ENCODE data around the gene EID2.

The EID2 gene

DNA sequence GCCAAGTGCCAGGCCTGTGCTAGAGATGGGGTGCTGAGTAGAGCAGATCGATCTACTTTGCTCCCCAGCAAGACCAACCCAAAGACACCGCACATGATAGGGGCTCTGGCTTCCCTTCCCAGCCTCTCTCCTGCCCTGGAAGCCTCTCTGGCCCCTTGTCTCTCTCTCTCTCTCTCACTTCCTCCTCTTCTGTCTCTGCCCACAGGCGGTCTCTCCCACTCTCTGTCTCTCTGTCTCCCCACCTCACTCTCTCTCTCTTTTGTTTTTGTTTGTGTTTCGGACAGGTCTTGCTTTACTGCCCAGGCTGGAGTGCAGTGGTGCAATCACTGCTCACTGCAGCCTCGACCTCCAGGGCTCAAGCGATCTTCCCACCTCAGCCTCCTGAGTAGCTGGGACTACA lies 23.7 kb downstream of the EID2 start:
- Histone ChIP-seq H3K4me3 (ENCODE audit: low read depth, low read length) (peak overlapping the region; percentile 86), H3K36me3 (ENCODE audit: control insufficient read depth, insufficient read depth, low read length) (peaks cover 4% of the 10 kb centered on the region; the same call in 1 of the 2 replicates), H3K27ac (ENCODE audit: low read depth, low read length) (no peak overlapping the region), H3K27me3 (ENCODE audit: control insufficient read depth, insufficient read depth, low read length) (peaks cover 16% of the 10 kb centered on the region), H3K9ac (ENCODE audit: low read depth, low read length) (peak overlapping the region; percentile 59; the same call in 1 of the 2 replicates), H3K4me1 (ENCODE audit: control insufficient read depth, insufficient read depth, low read length) (no peaks in the 10 kb centered on the region), H3K9me3 (ENCODE audit: control insufficient read depth, insufficient read depth, low read length) (no peaks in the 10 kb centered on the region)

DNA sequence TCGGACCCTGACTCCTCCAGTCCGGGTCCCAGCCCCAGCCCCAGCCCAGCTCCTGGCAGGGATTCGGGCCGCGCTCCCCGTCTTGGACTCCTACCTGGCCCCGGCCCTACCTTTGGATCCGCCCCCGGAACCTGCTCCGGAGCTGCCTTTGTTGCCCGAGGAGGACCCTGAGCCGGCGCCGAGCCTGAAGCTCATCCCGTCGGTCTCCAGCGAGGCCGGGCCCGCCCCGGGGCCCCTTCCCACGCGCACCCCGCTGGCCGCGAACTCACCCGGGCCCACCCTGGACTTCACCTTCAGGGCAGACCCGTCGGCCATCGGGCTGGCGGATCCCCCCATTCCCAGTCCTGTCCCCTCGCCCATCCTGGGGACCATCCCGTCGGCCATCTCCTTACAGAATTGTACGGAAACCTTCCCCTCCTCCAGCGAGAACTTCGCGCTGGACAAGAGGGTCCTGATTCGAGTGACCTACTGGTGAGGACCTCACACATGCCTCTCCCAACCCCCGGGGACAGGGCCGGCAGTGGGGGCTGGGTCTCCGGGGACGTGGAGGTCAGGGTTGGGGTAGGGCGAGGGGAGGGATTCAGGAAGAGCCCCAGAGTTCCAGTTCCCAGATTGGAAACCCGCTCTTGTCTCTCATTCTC lies 24.3 kb downstream of the EID2 start:
- peaks cover 16% of the 10 kb centered on the region for H3K27me3 ChIP-seq (ENCODE audit: control insufficient read depth, insufficient read depth, low read length)
- H3K4me1 ChIP-seq (ENCODE audit: control insufficient read depth, insufficient read depth, low read length), result no peaks in the 10 kb centered on the region
- no peaks in the 10 kb centered on the region for H3K9me3 ChIP-seq (ENCODE audit: control insufficient read depth, insufficient read depth, low read length)
- peak overlapping the region; percentile 26 for H3K27ac ChIP-seq (ENCODE audit: low read depth, low read length)
- H3K4me3 ChIP-seq (ENCODE audit: low read depth, low read length), result peak overlapping the region; percentile 86
- H3K36me3 ChIP-seq (ENCODE audit: control insufficient read depth, insufficient read depth, low read length), result no peaks in the 10 kb centered on the region; the same call in 1 of the 2 replicates
- peak overlapping the region; percentile 59 for H3K9ac ChIP-seq (ENCODE audit: low read depth, low read length)

DNA sequence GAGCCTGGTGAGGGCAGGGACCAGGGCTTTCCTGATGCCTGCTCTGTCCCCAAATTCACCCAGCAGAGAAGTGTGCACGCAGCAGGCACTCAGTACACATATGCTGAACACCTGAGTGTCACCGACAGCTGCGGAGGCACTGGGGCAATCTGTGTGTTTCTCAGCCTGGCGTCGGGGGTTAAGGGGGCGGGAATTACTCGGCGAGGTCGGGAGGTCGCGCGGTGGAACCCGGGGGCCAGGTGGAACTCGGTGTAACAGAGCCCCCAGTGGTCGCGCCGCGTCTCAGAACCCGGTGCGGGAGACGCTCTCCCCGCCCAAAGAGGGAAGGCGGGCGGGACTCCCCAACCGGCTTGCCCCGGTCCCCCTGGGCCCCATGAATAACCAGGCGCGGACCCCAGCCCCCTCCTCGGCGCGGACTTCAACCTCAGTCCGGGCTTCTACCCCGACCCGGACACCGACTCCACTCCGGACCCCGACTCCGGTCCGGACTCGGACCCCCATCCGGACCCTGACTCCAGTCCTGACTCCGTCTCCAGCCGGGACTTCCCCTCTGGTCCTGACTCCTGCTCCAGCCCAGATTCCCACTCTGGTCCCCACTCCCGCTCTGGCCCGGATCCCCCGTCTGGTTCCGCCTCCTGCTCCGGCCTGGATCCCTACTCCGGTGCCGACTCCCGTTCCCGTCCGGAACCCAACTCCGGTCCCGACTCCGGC lies 25.0 kb downstream of the EID2 start, which contains the start of gene SELENOV:
Gene SELENOV (plus strand): TSS at position 300 of the 711 bp plus-strand sequence. CDS start 74 bp downstream, at position 374.
- peak within 1 kb of the TSS; percentile 86 for H3K4me3 ChIP-seq (ENCODE audit: low read depth, low read length)

DNA sequence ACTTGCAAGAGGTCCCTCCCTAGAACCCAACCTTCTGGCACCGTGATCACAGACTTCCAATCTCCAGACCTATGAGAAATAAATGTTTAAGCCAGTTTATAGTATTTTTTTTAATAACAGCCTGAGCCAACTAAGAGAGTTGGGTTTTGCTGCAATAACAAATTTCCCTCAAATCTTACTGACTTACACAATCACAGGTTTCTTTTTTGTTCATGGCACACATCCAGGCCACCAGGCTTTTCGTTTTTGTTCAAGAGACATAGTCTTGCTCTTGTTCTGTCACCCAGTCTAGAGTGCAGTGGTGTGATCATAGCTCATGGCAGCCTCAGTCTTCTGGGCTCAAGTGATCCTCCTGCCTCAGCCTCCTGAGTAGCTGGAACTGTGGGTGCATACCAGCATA lies 27.0 kb downstream of the EID2 start:
- H3K9ac ChIP-seq (ENCODE audit: low read depth, low read length), result no peak overlapping the region
- no peak overlapping the region for H3K4me3 ChIP-seq (ENCODE audit: low read depth, low read length)
- H3K36me3 ChIP-seq (ENCODE audit: control insufficient read depth, insufficient read depth, low read length), result no peaks in the 10 kb centered on the region
- H3K27ac ChIP-seq (ENCODE audit: low read depth, low read length), result no peak overlapping the region
- H3K27me3 ChIP-seq (ENCODE audit: control insufficient read depth, insufficient read depth, low read length), result peaks cover 31% of the 10 kb centered on the region
- H3K4me1 ChIP-seq (ENCODE audit: control insufficient read depth, insufficient read depth, low read length), result peaks cover under 1% of the 10 kb centered on the region; the same call in 1 of the 2 replicates
- H3K9me3 ChIP-seq (ENCODE audit: control insufficient read depth, insufficient read depth, low read length), result no peaks in the 10 kb centered on the region

More for the DNA sequence above, 25.0 kb downstream of the EID2 start, which contains the start of gene SELENOV:
- Histone ChIP-seq H3K9ac (ENCODE audit: low read depth, low read length) (peak within 1 kb of the TSS; percentile 59), H3K27ac (ENCODE audit: low read depth, low read length) (peak within 1 kb of the TSS; percentile 26), H3K9me3 (ENCODE audit: control insufficient read depth, insufficient read depth, low read length) (no peaks in the 10 kb centered on the region), H3K36me3 (ENCODE audit: control insufficient read depth, insufficient read depth, low read length) (no peaks in the 10 kb centered on the region), H3K4me1 (ENCODE audit: control insufficient read depth, insufficient read depth, low read length) (no peaks in the 10 kb centered on the region), H3K27me3 (ENCODE audit: control insufficient read depth, insufficient read depth, low read length) (peaks cover 16% of the 10 kb centered on the region)

DNA sequence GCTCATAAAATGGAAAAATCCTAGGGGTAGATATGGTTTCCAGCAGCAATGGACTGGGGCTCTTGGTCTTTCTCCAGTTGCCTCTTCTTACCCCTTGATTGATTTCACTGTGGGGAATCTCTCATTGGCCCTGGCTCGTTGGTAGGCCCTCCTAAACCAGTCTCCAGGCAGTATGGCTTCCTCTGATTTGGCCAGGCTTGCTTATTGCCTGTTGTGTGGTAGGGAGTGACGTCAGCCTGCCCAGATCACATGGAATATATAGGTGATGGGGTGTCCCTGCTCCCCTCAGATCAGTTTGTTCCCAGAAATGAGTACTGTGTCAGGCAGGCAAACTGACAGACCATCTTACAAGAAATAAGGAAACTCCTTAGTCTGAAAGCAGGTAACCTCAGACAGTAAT lies 30.7 kb downstream of the EID2 start:
- no peak overlapping the region for H3K9ac ChIP-seq (ENCODE audit: low read depth, low read length)
- no peaks in the 10 kb centered on the region for H3K36me3 ChIP-seq (ENCODE audit: control insufficient read depth, insufficient read depth, low read length)
- H3K27ac ChIP-seq (ENCODE audit: low read depth, low read length), result no peak overlapping the region
- peaks cover 7% of the 10 kb centered on the region for H3K4me1 ChIP-seq (ENCODE audit: control insufficient read depth, insufficient read depth, low read length)
- no peak overlapping the region for H3K4me3 ChIP-seq (ENCODE audit: low read depth, low read length)
- no peaks in the 10 kb centered on the region for H3K9me3 ChIP-seq (ENCODE audit: control insufficient read depth, insufficient read depth, low read length)
- peaks cover 62% of the 10 kb centered on the region for H3K27me3 ChIP-seq (ENCODE audit: control insufficient read depth, insufficient read depth, low read length)

DNA sequence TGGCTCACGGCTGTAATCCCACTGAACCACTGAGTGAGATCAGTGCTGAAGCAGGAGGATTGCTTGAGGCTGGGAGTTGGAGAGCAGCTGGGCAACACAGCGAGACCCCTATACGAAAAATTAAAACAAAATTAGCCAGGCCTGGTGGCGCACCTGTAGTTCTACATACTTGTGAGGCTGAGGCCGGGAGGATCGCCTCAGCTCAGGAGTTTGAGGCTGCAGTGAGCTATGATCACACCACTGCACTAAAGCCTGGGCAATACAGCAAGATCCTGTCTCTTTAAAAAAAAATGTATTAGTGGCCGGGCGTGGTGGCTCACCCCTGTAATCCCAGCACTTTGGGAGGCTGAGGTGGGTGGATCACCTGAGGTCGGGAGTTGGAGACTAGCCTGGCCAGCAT lies 31.3 kb downstream of the EID2 start:
- H3K27ac ChIP-seq (ENCODE audit: low read depth, low read length), result no peak overlapping the region
- no peak overlapping the region for H3K9ac ChIP-seq (ENCODE audit: low read depth, low read length)
- H3K9me3 ChIP-seq (ENCODE audit: control insufficient read depth, insufficient read depth, low read length), result no peaks in the 10 kb centered on the region
- peaks cover 7% of the 10 kb centered on the region for H3K4me1 ChIP-seq (ENCODE audit: control insufficient read depth, insufficient read depth, low read length)
- peaks cover 62% of the 10 kb centered on the region for H3K27me3 ChIP-seq (ENCODE audit: control insufficient read depth, insufficient read depth, low read length)
- H3K4me3 ChIP-seq (ENCODE audit: low read depth, low read length), result no peak overlapping the region
- no peaks in the 10 kb centered on the region for H3K36me3 ChIP-seq (ENCODE audit: control insufficient read depth, insufficient read depth, low read length)

DNA sequence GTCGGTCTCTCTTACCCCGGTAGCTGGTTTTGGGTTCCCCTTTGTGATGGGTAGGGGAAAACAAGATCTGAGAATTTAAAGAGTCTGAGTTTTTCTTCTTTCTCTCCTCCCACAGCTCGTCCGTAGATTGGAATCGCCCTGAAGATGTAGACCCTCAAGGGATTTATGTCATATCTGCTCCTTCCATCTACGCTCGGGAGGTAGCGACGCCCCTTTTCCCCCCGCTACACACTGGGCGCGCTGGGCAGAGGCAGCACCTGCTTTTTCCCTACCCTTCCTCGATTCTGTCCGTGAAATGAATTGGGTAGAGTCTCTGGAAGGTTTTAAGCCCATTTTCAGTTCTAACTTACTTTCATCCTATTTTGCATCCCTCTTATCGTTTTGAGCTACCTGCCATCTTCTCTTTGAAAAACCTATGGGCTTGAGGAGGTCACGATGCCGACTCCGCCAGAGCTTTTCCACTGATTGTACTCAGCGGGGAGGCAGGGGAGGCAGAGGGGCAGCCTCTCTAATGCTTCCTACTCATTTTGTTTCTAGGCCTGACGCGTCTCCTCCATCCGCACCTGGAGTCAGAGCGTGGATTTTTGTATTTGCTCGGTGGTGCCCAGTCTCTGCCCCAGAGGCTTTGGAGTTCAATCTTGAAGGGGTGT lies 32.1 kb downstream of the EID2 start:
- no peak overlapping the region for H3K9ac ChIP-seq (ENCODE audit: low read depth, low read length)

DNA sequence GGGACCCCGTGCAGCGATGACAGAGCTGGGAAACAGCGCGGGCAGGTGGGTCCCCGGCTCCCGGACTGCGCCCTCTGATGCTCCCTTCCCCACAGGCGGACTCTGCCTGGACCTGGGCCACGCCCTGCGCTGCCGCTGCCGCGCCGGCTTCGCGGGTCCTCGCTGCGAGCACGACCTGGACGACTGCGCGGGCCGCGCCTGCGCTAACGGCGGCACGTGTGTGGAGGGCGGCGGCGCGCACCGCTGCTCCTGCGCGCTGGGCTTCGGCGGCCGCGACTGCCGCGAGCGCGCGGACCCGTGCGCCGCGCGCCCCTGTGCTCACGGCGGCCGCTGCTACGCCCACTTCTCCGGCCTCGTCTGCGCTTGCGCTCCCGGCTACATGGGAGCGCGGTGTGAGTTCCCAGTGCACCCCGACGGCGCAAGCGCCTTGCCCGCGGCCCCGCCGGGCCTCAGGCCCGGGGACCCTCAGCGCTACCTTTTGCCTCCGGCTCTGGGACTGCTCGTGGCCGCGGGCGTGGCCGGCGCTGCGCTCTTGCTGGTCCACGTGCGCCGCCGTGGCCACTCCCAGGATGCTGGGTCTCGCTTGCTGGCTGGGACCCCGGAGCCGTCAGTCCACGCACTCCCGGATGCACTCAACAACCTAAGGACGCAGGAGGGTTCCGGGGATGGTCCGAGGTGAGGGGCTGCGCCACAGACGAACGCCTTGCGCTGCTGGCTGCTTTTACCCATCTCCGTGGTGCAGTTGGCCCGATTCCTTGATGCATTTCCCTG lies 32.8 kb downstream of the EID2 start:
- H3K4me1 ChIP-seq (ENCODE audit: control insufficient read depth, insufficient read depth, low read length), result peaks cover 7% of the 10 kb centered on the region
- H3K27me3 ChIP-seq (ENCODE audit: control insufficient read depth, insufficient read depth, low read length), result peaks cover 72% of the 10 kb centered on the region
- no peak overlapping the region for H3K27ac ChIP-seq (ENCODE audit: low read depth, low read length)
- no peaks in the 10 kb centered on the region for H3K9me3 ChIP-seq (ENCODE audit: control insufficient read depth, insufficient read depth, low read length)
- peak overlapping the region; percentile 90 for H3K4me3 ChIP-seq (ENCODE audit: low read depth, low read length)
- no peak overlapping the region for H3K9ac ChIP-seq (ENCODE audit: low read depth, low read length)
- no peaks in the 10 kb centered on the region for H3K36me3 ChIP-seq (ENCODE audit: control insufficient read depth, insufficient read depth, low read length)

More for the DNA sequence above, 32.1 kb downstream of the EID2 start:
- no peaks in the 10 kb centered on the region for H3K9me3 ChIP-seq (ENCODE audit: control insufficient read depth, insufficient read depth, low read length)
- no peak overlapping the region for H3K27ac ChIP-seq (ENCODE audit: low read depth, low read length)
- H3K36me3 ChIP-seq (ENCODE audit: control insufficient read depth, insufficient read depth, low read length), result no peaks in the 10 kb centered on the region
- H3K4me1 ChIP-seq (ENCODE audit: control insufficient read depth, insufficient read depth, low read length), result peaks cover 7% of the 10 kb centered on the region
- peak overlapping the region; percentile 90 for H3K4me3 ChIP-seq (ENCODE audit: low read depth, low read length)
- H3K27me3 ChIP-seq (ENCODE audit: control insufficient read depth, insufficient read depth, low read length), result peaks cover 66% of the 10 kb centered on the region

DNA sequence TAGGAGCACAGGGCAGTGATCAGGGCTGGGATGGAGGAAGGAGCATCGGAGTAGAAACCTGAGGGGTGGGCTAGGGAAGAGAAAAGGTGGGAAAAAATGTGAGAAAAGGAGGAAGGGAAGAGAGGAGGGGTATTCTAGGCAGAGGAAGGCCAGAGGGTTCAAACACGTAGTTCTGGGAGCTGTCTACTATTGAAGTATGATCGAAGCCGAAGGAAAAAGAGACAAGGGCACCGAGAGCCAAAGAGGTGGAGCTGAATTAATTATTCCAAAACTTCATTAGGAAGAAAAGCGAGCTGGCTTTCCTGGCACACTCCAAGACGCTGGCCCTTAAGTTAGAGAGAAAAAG lies 33.4 kb downstream of the EID2 start:
- no peak overlapping the region for H3K9ac ChIP-seq (ENCODE audit: low read depth, low read length)
- H3K36me3 ChIP-seq (ENCODE audit: control insufficient read depth, insufficient read depth, low read length), result no peaks in the 10 kb centered on the region
- H3K9me3 ChIP-seq (ENCODE audit: control insufficient read depth, insufficient read depth, low read length), result no peaks in the 10 kb centered on the region
- peaks cover 75% of the 10 kb centered on the region for H3K27me3 ChIP-seq (ENCODE audit: control insufficient read depth, insufficient read depth, low read length)
- no peak overlapping the region for H3K4me3 ChIP-seq (ENCODE audit: low read depth, low read length)
- H3K27ac ChIP-seq (ENCODE audit: low read depth, low read length), result no peak overlapping the region
- H3K4me1 ChIP-seq (ENCODE audit: control insufficient read depth, insufficient read depth, low read length), result peaks cover 7% of the 10 kb centered on the region

DNA sequence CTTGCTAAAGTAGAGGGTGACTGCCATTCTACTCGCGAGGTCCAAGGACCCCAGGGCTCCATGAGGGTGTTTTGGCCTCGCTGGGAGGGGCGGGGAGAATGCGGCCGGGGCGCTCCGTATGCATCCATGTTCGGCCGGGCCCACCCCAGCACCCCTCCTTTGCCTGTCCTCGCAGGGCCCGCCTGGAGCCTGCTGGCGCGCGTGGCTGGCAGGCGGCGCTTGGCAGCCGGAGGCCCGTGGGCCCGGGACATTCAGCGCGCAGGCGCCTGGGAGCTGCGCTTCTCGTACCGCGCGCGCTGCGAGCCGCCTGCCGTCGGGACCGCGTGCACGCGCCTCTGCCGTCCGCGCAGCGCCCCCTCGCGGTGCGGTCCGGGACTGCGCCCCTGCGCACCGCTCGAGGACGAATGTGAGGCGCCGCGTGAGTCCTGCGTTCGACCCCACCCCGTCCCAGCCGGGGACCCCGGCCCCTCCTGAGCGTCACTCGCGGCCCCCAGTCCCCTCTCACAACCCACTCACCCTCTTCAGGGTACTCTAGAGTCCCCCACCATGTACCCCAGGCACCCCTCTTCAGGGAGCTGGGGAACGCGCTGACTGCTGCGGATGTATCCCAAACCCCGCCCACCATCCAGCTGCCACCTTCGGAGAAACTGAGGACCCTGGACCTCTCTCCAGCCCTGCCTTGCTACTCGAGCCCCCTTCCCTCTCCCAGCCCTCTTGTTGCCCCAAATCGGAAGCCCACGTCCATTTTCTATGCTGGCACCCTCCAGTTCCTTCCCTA lies 37.1 kb downstream of the EID2 start:
- Histone ChIP-seq H3K27ac (ENCODE audit: low read depth, low read length) (no peak overlapping the region), H3K4me3 (ENCODE audit: low read depth, low read length) (no peak overlapping the region), H3K9me3 (ENCODE audit: control insufficient read depth, insufficient read depth, low read length) (no peaks in the 10 kb centered on the region), H3K36me3 (ENCODE audit: control insufficient read depth, insufficient read depth, low read length) (no peaks in the 10 kb centered on the region), H3K27me3 (ENCODE audit: control insufficient read depth, insufficient read depth, low read length) (peaks cover 96% of the 10 kb centered on the region), H3K4me1 (ENCODE audit: control insufficient read depth, insufficient read depth, low read length) (peaks cover 10% of the 10 kb centered on the region), H3K9ac (ENCODE audit: low read depth, low read length) (no peak overlapping the region)

Measured in HUES48 (cell line).